Lung microvascular endothelial cell (primary cell): Measurements from ENCODE around the gene IFIT2. TPM values are rescaled to one million over a fixed set of nuclear protein-coding genes. Genes with fewer than 3 reads are reported as not detected.
"Not testable (repeated sequence)": the region's sequence is repeated elsewhere in the genome, so short reads cannot be mapped to it uniquely, and the experiment has no call there.

Experiments
- DNase-seq, 2 donors: peaks; one replicate each; pipeline versions ENCODE4 v3.0.0 to v3.0.0-alpha.2; 2010; ENCODE audit warnings: low read depth in 2 of 2
- total RNA-seq: library from RNA; depleted of rRNA; stranded (reverse); fragments of >200 nt; gene quantifications from 2 replicates; pipeline ENCODE4 v1.2.1, GENCODE V29; 2014

Gene IFIT2, protein sequence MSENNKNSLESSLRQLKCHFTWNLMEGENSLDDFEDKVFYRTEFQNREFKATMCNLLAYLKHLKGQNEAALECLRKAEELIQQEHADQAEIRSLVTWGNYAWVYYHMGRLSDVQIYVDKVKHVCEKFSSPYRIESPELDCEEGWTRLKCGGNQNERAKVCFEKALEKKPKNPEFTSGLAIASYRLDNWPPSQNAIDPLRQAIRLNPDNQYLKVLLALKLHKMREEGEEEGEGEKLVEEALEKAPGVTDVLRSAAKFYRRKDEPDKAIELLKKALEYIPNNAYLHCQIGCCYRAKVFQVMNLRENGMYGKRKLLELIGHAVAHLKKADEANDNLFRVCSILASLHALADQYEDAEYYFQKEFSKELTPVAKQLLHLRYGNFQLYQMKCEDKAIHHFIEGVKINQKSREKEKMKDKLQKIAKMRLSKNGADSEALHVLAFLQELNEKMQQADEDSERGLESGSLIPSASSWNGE
- 3.1 and 8.1 TPM in 2 replicates for total RNA-seq

- DNase-seq, result peak; percentile 76 to 79
Observed at GRCh38 chr10:89301721-89302445, at the start of gene IFIT2. TSS of gene IFIT2 (plus strand) at chr10:89302046. CDS start at chr10:89302124, 78 bp downstream.

- no peak for DNase-seq
Observed at GRCh38 chr10:89252225-89252585, 49.6 kb upstream of the IFIT2 start.

DNA sequence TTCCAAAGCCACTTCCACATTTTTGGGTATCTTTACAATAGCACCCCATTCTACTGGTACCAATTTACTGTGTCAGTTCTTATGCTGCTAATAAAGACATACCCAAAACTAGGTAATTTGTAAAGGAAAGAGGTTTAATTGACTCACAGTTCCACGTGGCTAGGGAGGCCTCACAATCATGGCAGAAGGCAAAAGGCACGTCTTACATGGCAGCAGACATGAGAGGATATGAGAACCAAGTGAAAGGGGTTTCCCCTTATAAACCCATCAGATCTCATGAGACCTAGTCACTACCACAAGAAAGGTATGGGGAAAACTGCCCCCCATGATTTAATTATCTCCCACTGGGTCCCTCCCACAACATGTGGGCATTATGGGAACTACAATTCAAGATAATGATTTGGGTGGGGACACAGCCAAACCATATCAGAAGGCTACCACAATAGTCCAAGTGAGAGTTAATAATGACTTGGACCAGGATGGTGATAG is 46.7 kb upstream of the IFIT2 start:
- not testable (repeated sequence) for DNase-seq

DNA sequence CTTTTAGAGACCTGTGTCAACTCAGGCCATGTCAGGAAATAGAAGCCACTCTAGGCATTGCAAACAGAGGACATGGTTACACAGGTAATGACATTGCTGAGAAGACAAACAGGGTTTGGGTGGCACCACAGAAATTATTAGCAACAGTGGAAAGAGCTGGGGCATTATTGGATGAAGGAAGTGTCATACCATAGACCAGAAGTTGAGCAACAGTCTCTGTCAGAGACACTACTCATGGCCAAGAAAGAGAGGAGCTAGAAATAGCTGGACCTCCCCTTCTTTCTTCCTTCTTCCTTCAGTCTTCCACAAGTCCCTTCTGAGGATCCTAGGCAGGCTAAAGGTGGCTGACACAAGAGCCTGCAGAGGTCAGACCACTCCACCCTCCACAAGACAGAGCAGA is 46.1 kb upstream of the IFIT2 start:
- no peak for DNase-seq

GRCh38 chr10:89256340-89256739 is 45.5 kb upstream of the IFIT2 start:
- no peak for DNase-seq

- DNase-seq, result no peak
Observed at GRCh38 chr10:89256962-89257361, 44.9 kb upstream of the IFIT2 start.

GRCh38 chr10:89257581-89257980 is 44.3 kb upstream of the IFIT2 start:
- DNase-seq, result no peak

DNA sequence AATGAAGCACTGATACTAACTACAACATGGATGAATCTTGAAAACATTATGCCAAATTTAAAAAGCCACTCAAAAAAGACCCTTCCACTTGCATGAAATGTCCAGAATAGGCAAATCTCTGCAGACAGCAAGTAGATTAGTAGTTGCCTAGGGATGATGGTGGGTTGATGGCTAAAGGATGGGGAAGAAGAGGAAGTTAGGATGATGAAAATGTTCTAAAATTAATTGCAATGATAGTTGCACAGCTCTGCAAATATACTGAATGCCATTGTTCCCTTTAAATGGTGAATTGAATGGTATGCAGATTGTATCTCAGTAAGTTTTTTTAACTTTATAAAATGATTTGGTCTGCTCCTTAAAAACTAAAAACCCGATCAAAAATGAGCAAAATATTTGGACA is 43.0 kb upstream of the IFIT2 start:
- DNase-seq, result no peak

DNA sequence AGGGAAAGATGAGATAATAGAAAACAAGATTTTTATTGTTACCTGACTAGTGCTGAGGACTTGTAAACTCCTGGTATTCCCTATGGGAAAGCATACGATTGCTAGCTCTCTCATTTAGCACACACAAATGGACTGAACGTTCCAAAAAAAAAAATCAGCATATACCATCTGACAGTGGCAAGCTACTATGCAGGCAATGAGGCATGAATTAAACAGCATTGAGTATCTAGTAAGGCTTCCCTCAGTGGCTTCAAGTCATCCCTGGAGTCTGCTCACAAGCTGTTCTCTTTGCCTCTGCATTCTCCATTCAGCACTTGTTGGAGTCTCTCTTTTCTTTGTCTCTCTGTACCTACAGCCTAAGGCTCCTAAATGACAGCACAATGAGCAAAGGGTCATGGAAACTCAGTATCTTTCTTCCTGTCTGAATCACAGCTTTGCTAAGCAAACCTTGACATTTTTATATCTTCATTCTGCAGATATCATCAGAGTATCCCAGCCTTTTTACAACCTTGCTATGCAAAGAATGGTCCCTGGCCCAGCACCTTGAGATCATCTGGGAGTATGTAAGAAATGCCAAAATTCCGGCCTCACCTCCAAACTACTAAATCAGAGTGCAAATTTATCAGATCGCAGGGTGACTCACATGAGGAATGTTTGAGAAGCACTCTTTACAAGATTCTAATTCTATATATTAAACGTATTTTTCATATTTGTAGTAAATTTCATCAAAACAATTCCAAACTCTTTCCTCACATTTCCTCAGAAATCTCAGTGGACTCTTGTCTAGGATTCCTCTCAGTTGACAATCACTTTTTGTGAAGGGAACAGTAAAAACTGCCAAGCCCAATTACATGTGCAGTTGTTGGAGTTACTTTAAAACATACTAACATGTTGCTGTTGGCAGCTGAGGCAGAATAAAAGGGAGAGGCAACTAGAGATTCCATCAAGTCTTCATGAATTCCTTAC is 39.5 kb upstream of the IFIT2 start:
- no peak for DNase-seq

DNA sequence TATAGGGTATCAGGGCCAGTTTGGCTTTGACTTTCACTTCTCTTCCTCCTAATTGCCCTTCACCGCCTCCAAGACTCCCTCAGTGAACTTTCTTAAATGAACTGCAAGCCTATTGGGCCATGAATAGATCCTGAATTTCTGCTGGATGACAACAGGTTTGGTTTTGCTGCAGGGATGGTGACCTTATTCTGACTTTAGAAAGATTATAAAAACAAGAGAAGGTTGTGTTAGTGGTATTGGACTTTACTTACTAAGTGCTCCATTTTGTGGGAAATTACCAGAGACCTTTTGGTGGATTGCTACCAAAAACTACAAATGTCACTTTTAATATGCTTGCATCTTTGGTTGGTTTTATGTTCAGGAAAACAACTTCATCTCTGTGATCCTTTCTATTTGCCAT is 38.8 kb upstream of the IFIT2 start:
- no peak for DNase-seq

- no peak for DNase-seq
Observed at GRCh38 chr10:89263531-89263930, 38.3 kb upstream of the IFIT2 start.

DNA sequence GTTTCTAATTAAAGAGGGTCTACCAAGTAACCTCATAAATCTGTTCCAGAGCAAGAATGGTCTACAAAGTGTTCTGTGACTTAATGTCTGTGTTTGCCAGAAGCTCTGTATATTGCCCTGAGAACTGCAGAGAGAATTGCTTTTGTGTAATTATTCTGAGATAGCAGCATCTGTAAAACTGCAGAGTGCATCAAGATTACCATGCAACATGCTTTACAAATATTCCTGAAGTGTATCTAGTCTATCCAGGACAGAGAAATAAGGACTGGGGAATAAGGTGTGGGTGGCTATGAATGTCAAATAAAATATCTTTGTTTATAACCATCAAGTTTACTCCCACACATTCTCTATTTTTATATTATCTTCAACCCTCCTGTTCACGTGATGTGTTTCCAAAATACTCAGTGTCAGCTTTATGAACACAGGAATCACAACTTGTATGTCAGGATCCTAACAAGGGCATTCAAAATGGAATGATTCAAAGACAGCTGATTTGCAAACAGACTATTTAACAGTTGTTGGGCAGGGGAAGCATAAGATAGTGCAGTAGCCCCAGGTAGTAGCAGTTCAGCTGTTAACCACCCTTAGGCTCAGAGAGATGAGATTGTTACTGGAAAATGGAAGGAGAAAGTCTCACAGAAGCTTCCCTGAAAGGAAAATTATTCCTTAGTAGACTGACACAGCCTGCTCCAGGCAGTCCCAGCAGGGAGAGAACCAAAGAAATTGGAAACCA is 35.0 kb upstream of the IFIT2 start:
- DNase-seq, result no peak

- DNase-seq, result no peak
Observed at GRCh38 chr10:89269433-89270152, 32.3 kb upstream of the IFIT2 start.

- no peak for DNase-seq
Observed at GRCh38 chr10:89270153-89270483, 31.7 kb upstream of the IFIT2 start.

DNA sequence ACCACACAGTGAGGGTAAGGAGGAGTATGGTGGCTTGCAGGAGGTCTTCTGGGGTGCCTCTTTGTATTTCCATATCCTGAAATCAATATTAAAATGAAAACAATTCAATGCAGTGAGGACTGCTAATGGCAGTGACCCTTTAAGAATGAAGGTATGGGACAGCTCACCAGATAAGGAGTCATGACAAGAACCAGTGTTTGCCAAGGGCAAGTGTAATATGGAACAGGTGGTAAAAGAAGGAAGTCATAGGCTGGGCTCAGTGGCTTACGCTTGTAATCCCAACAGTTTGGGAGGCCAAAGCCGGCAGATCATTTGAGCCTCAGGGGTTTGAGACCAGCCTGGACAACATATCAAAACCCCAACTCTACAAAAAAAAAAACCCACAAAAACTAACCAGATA is 30.3 kb upstream of the IFIT2 start:
- no peak for DNase-seq

DNA sequence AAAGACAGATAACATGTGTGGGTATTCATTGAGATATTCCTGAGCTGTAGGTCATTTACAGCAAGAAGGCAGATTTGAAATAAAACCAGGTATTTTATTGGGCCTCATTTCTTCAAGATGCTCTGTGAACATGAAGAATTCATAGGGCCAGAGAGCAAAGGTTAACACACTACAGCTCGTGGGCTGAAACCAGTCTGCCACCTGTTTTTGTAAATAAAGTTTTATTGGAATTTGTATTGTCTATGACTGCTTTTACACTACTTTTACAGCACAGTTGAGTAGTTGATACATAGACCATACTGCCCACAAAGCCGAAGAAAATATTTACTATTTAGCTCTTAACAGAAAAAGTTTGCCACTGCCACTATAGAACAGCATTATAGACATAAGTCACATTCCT is 28.2 kb upstream of the IFIT2 start:
- DNase-seq, result no peak

DNA sequence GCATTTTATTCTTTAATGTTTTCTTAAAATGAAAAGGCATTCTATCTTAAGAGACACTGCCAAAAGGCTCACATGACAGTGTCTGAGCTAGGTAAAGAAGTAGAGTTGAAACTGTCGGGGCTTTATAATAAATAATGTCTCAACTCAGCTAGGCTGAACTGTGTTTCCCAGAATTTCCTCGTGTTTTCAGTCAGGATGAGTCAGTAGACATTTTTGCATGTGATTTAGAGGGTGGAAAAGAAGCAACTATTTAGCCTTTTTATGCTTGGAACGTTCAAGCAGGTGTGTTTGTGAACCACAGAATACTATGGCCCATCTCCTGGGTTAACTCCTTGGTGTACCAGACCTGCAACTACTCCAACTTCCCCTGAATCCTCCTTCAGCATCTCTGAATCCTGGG is 26.9 kb upstream of the IFIT2 start:
- peak in 1 of 2 donors; percentile 19 for DNase-seq

GRCh38 chr10:89275383-89275782 is 26.5 kb upstream of the IFIT2 start:
- DNase-seq, result no peak

DNA sequence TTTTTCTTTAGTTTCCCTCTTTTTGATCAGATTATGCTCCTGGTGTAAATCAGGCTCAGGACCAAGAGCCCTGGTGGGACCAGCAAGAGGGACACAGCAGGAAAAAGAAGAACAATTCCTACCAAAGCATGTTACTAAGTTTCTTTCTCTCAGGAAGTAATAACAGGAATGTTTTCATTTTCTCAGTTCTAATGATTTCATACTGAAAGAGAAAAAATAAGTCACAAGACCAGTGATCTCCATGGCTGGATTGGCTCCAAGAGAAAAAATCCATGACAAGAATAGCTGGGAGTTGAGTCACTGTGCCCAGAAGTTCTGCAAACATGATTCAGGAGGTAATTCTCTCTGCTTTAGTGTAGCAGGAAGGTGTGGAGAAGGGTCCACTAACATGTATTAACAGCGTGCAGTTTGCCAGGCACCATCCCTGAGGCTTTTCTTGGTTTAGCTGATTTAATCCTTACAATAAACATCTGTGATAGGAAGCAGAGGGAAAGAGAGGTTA is 23.8 kb upstream of the IFIT2 start:
- peak; percentile 96 to 97 for DNase-seq

- no peak for DNase-seq
Observed at GRCh38 chr10:89278900-89279392, 22.9 kb upstream of the IFIT2 start.
